WTC11 (cell line): ENCODE data around the gene ZFYVE16. TPM values are rescaled to one million over a fixed set of nuclear protein-coding genes. Genes with fewer than 3 reads are reported as not detected.
A peak's percentile ranks its signal among the peaks of the same experiment; 100 is the strongest.

ENCODE experiments used
- ATAC-seq: fragments of 200-7000 bp; cut with Tn5 transposase; 2 replicates; pipeline ENCODE4 v1.10.0; 2021; ENCODE audit warnings: mild to moderate bottlenecking, moderate library complexity
- CTCF ChIA-PET: fragments of 300-600 bp; sonication (Branson Sonifier 250); formaldehyde crosslinking; loops from one replicate; lab custom pipeline; 2021; ENCODE audit warnings: antibody characterized with exemption; lab: Charles Lee
- POLR2A ChIA-PET: fragments of 350-600 bp; sonication (Branson Sonifier 250); formaldehyde crosslinking; loops from one replicate; lab custom pipeline; 2021; ENCODE audit warnings: antibody characterized with exemption; lab: Charles Lee
- DNase-seq: peaks from one replicate; pipeline ENCODE4 v3.0.0; 2021; ENCODE audit warnings: low spot score
- H3K27ac Mint-ChIP-seq: 2 replicates; pipeline ENCODE4 v1.8.0; 2021; ENCODE audit warnings: mixed read lengths
- H3K27me3 Mint-ChIP-seq: 2 replicates; pipeline ENCODE4 v1.8.0; 2021; ENCODE audit warnings: low read depth, mild to moderate bottlenecking, moderate library complexity, mixed read lengths
- H3K36me3 Mint-ChIP-seq: 2 replicates; pipeline ENCODE4 v1.8.0; 2021; ENCODE audit warnings: mixed read lengths
- H3K4me1 Mint-ChIP-seq: 2 replicates; pipeline ENCODE4 v1.8.0; 2022; ENCODE audit warnings: mixed read lengths
- H3K4me3 Mint-ChIP-seq: 2 replicates; pipeline ENCODE4 v1.8.0; 2021; ENCODE audit warnings: mild to moderate bottlenecking, moderate library complexity, mixed read lengths
- H3K9me3 Mint-ChIP-seq: 2 replicates; pipeline ENCODE4 v1.8.0; 2021; ENCODE audit warnings: mixed read lengths
- ATF1 ChIP-seq: sonication (generic); formaldehyde crosslinking; IDR thresholded peaks from 2 replicates; pipeline ENCODE4 v1.8.1; 2023; ENCODE audit warnings: mild to moderate bottlenecking, moderate library complexity, missing genetic modification reagents
- CREB1 ChIP-seq: sonication (generic); formaldehyde crosslinking; IDR thresholded peaks from 2 replicates; pipeline ENCODE4 v1.8.0; 2023; ENCODE audit warnings: mild to moderate bottlenecking, missing genetic modification reagents
- E2F1 ChIP-seq: sonication (generic); formaldehyde crosslinking; IDR thresholded peaks from 2 replicates; pipeline ENCODE4 v1.8.0; 2022; ENCODE audit warnings: mild to moderate bottlenecking, missing genetic modification reagents
- EMX1 ChIP-seq: fragments of 250-450 bp; sonication (Bioruptor Pico); IDR thresholded peaks from 2 replicates; pipeline ENCODE4 v1.8.0; 2021; ENCODE audit warnings: mild to moderate bottlenecking
- FOXP4 ChIP-seq: sonication (generic); formaldehyde crosslinking; IDR thresholded peaks from 2 replicates; pipeline ENCODE4 v1.8.0; 2022; ENCODE audit warnings: mild to moderate bottlenecking, missing genetic modification reagents
- MLX ChIP-seq: sonication (generic); formaldehyde crosslinking; IDR thresholded peaks from 2 replicates; pipeline ENCODE4 v1.8.1; 2023; ENCODE audit warnings: mild to moderate bottlenecking, missing genetic modification reagents, moderate library complexity
- NR1H2 ChIP-seq: sonication (generic); formaldehyde crosslinking; IDR thresholded peaks from 2 replicates; pipeline ENCODE4 v1.9.0; 2021; ENCODE audit warnings: mild to moderate bottlenecking, moderate library complexity, missing genetic modification reagents
- TCF7 ChIP-seq: sonication (generic); formaldehyde crosslinking; IDR thresholded peaks from 2 replicates; pipeline ENCODE4 v1.8.0; 2022; ENCODE audit warnings: mild to moderate bottlenecking, low read depth, missing genetic modification reagents, moderate library complexity
- ZNF121 ChIP-seq: sonication (generic); formaldehyde crosslinking; IDR thresholded peaks from 2 replicates; pipeline ENCODE4 v1.8.0; 2023; ENCODE audit warnings: missing genetic modification reagents
- ZSCAN18 ChIP-seq: fragments of 250-450 bp; sonication (Bioruptor Pico); IDR thresholded peaks from 2 replicates; pipeline ENCODE4 v2.1.2; 2022; ENCODE audit warnings: mild to moderate bottlenecking, moderate library complexity
- total RNA-seq: library from RNA; stranded (reverse); gene quantifications from 3 replicates; pipeline ENCODE4 v1.2.3, GENCODE V29; 2021
- TF ChIP-seq, protein P1 (sequence below): sonication (generic); formaldehyde crosslinking; conservative IDR thresholded peaks from 2 replicates; pipeline ENCODE4 v1.8.1; 2022; ENCODE audit warnings: mild to moderate bottlenecking, missing genetic modification reagents
- TF ChIP-seq, protein P2 (sequence below): sonication (generic); formaldehyde crosslinking; IDR thresholded peaks from 2 replicates; pipeline ENCODE4 v1.8.0; 2023; ENCODE audit warnings: missing genetic modification reagents
- TF ChIP-seq, protein P3 (sequence below): sonication (generic); formaldehyde crosslinking; IDR thresholded peaks from 2 replicates; pipeline ENCODE4 v1.8.1; 2023; ENCODE audit warnings: mild to moderate bottlenecking, moderate library complexity, missing genetic modification reagents
- TF ChIP-seq, protein P4 (sequence below): sonication (generic); formaldehyde crosslinking; IDR thresholded peaks from 2 replicates; pipeline ENCODE4 v1.8.0; 2023; ENCODE audit warnings: missing genetic modification reagents, mild to moderate bottlenecking, borderline replicate concordance

Gene ZFYVE16
- total RNA-seq, 1 experiment from 2014 or later: 25.3 TPM

- ATAC-seq (no peak), DNase-seq (no peak)
- no peaks in the 10 kb centered on the region for H3K27me3 Mint-ChIP-seq
- peaks cover 28% of the 10 kb centered on the region for H3K9me3 Mint-ChIP-seq
- H3K27ac Mint-ChIP-seq: no peak overlapping the region
- no peak overlapping the region for H3K4me3 Mint-ChIP-seq
- peaks cover 46% of the 10 kb centered on the region for H3K36me3 Mint-ChIP-seq
- POLR2A ChIA-PET: no interaction called here
- H3K4me1 Mint-ChIP-seq: peaks cover 34% of the 10 kb centered on the region
- CTCF ChIA-PET: no interaction called here
- TF ChIP-seq ZNF121 (CRISPR knock-in tag): peak; percentile 87
- no peak for TF ChIP-seq ZSCAN18
These were observed 75.9 kb downstream of the ZFYVE16 start for GRCh38 chr5:80483636-80484232.

- Mint-ChIP-seq H3K27ac (peak overlapping the region; percentile 84), H3K36me3 (peaks cover 26% of the 10 kb centered on the region), H3K9me3 (peaks cover 15% of the 10 kb centered on the region), H3K4me1 (peaks cover 42% of the 10 kb centered on the region), H3K27me3 (no peaks in the 10 kb centered on the region), H3K4me3 (peak overlapping the region; percentile 82)
- TF ChIP-seq CREB1 (no peak), FOXP4 (CRISPR knock-in tag) (no peak), EMX1 (CRISPR knock-in tag) (no peak), ATF1 (CRISPR knock-in tag) (no peak), NR1H2 (no peak)
- TF ChIP-seq, protein P1, sequence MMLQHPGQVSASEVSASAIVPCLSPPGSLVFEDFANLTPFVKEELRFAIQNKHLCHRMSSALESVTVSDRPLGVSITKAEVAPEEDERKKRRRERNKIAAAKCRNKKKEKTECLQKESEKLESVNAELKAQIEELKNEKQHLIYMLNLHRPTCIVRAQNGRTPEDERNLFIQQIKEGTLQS (CRISPR knock-in tag): no peak
- TF ChIP-seq, protein P2, sequence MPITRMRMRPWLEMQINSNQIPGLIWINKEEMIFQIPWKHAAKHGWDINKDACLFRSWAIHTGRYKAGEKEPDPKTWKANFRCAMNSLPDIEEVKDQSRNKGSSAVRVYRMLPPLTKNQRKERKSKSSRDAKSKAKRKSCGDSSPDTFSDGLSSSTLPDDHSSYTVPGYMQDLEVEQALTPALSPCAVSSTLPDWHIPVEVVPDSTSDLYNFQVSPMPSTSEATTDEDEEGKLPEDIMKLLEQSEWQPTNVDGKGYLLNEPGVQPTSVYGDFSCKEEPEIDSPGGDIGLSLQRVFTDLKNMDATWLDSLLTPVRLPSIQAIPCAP: no peak
- TF ChIP-seq, protein P3, sequence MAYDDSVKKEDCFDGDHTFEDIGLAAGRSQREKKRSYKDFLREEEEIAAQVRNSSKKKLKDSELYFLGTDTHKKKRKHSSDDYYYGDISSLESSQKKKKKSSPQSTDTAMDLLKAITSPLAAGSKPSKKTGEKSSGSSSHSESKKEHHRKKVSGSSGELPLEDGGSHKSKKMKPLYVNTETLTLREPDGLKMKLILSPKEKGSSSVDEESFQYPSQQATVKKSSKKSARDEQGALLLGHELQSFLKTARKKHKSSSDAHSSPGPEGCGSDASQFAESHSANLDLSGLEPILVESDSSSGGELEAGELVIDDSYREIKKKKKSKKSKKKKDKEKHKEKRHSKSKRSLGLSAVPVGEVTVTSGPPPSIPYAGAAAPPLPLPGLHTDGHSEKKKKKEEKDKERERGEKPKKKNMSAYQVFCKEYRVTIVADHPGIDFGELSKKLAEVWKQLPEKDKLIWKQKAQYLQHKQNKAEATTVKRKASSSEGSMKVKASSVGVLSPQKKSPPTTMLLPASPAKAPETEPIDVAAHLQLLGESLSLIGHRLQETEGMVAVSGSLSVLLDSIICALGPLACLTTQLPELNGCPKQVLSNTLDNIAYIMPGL (CRISPR knock-in tag): 0 out of 2 replicates have a peak, but pooled peaks have one; percentile 7
- ATAC-seq (no peak), DNase-seq (no peak)
- ChIA-PET CTCF (interaction anchor here (1.7 kb wide), 1 partner anchor 185 kb away, joined by 5 read pairs; no protein-coding TSS in a partner anchor), POLR2A (interaction anchor here (0.6 kb wide), 1 partner anchor 83 kb away, joined by 3 read pairs; the partner anchor contains the start of gene ANKRD34B)
These were observed 79.6 kb downstream of the ZFYVE16 start for GRCh38 chr5:80487444-80487828.

- peak; percentile 96 for DNase-seq
- ChIA-PET POLR2A (interaction anchor here (0.6 to 1.1 kb wide), 6 partner anchors 81 to 167 kb away, joined by 3 to 11 read pairs (median 3); partner anchors contain the start of genes ANKRD34B, DHFR and MSH3), CTCF (interaction anchor here (0.6 to 1.7 kb wide), 5 partner anchors 18 to 422 kb away, joined by 3 to 5 read pairs (median 3); partner anchors contain the start of gene ANKRD34B)
- Mint-ChIP-seq H3K4me3 (peak within 1 kb of the TSS; percentile 82), H3K4me1 (peaks cover 48% of the 10 kb centered on the region), H3K9me3 (peaks cover 10% of the 10 kb centered on the region), H3K27me3 (no peaks in the 10 kb centered on the region), H3K36me3 (peaks cover 21% of the 10 kb centered on the region), H3K27ac (peak within 1 kb of the TSS; percentile 98)
- peak; percentile 94 for ATAC-seq
- TF ChIP-seq MLX (CRISPR knock-in tag) (no peak), ZNF121 (CRISPR knock-in tag) (peak; percentile 64), E2F1 (CRISPR knock-in tag) (peak; percentile 83; the same call in 1 of the 2 replicates), TCF7 (CRISPR knock-in tag) (no peak)
- TF ChIP-seq, protein P4, sequence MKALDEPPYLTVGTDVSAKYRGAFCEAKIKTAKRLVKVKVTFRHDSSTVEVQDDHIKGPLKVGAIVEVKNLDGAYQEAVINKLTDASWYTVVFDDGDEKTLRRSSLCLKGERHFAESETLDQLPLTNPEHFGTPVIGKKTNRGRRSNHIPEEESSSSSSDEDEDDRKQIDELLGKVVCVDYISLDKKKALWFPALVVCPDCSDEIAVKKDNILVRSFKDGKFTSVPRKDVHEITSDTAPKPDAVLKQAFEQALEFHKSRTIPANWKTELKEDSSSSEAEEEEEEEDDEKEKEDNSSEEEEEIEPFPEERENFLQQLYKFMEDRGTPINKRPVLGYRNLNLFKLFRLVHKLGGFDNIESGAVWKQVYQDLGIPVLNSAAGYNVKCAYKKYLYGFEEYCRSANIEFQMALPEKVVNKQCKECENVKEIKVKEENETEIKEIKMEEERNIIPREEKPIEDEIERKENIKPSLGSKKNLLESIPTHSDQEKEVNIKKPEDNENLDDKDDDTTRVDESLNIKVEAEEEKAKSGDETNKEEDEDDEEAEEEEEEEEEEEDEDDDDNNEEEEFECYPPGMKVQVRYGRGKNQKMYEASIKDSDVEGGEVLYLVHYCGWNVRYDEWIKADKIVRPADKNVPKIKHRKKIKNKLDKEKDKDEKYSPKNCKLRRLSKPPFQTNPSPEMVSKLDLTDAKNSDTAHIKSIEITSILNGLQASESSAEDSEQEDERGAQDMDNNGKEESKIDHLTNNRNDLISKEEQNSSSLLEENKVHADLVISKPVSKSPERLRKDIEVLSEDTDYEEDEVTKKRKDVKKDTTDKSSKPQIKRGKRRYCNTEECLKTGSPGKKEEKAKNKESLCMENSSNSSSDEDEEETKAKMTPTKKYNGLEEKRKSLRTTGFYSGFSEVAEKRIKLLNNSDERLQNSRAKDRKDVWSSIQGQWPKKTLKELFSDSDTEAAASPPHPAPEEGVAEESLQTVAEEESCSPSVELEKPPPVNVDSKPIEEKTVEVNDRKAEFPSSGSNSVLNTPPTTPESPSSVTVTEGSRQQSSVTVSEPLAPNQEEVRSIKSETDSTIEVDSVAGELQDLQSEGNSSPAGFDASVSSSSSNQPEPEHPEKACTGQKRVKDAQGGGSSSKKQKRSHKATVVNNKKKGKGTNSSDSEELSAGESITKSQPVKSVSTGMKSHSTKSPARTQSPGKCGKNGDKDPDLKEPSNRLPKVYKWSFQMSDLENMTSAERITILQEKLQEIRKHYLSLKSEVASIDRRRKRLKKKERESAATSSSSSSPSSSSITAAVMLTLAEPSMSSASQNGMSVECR (CRISPR knock-in tag): peak; percentile 94
These were observed 80.2 kb downstream of the ZFYVE16 start, which contains the start of gene FAM151B for GRCh38 chr5:80487829-80488721. Gene FAM151B (plus strand): TSS chr5:80488100. CDS start chr5:80488124, 24 bp downstream.
